CD4-positive, alpha-beta T cell treated with Interleukin-17A for 1 hour (primary cell): ENCODE measurements around the gene FLOT2.
"Not testable (repeated sequence)": the region's sequence is repeated elsewhere in the genome, so short reads cannot be mapped to it uniquely, and the experiment has no call there.

Experiments
- DNase-seq: peaks from one replicate; pipeline ENCODE4 v3.0.0-alpha.2; 2020

Gene FLOT2

DNA sequence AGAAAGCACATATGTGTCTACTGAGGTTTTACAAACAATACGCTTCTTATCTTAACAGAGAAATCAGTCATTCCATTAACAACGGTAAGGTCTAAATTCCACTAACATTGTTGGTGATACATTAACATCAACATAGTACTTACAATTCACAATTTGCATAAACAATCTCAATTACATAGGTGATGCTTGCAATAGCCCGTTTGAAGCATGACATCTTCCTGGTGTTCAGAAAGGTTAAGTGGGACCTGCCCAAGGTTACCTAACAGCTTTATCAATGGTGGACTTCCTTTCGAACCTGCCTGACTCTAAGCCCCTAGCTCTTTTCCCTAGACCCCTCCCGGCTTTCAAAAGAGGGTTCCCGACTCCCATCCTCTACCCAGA lies 55.6 kb downstream of the FLOT2 start:
- peak; percentile 32 for DNase-seq

GRCh38 chr17:28839221-28839620 lies 58.3 kb downstream of the FLOT2 start:
- no peak for DNase-seq

DNA sequence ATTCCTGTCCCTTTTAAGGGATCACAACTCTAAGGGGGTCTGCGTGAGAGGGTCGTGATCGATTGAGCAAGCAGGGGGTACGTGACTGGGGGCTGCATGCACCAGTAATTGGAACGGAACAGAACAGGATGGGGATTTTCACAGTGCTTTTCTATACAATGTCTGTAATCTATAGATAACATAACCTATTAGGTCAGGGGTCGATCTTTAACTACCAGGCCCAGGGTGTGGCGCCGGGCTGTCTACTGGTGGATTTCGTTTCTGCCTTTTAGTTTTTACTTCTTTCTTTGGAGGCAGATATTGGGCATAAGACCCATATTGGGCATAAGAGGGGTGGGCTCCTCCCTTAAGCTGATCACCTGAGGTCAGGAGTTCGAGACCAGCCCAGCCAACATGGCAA lies 61.0 kb downstream of the FLOT2 start:
- not testable (repeated sequence) for DNase-seq

GRCh38 chr17:28834420-28834819 lies 63.1 kb downstream of the FLOT2 start:
- no peak for DNase-seq
